ENCODE measurements around the gene PTPN11. TPM values are rescaled to one million over a fixed set of nuclear protein-coding genes. Genes with fewer than 3 reads are reported as not detected.

Gene PTPN11
- total RNA-seq, 1 experiment from 2014 or later, result 181 TPM

DNA sequence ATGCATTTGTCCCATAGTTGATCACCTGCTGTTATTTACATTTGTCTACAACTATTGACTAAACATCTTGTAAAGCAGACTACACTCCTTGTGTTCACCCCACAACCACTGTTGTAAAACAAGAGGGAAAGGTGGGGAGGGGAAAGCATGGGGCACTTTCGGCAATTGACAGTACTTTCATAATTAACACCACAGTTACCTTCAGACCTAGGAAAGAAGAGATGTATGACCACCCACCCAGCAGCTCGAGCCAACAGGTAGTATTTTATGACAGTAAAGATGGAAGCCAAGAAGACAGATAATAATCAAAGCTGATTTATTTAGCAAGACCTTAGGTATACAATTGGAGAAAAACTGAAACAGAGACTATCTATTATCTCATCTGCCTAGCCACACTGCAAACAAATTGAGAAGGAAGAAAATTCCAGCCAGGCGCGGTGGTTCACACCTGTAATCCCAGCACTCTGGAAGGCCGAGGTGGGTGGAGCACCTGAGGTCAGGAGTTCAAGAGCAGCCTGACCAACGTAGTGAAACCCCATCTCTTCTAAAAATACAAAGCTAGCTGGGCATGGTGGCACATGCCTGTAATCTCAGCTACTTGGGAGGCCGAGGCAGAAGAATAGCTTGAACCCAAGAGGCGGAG, 47.8 kb upstream of the PTPN11 start:
- Histone ChIP-seq H3K9me2 (ENCODE audit: insufficient read depth) (no peaks in the 10 kb centered on the region), H3K9ac (ENCODE audit: low read length) (no peak overlapping the region), H3K27ac (ENCODE audit: low read depth, low read length) (no peak overlapping the region), H3K4me2 (ENCODE audit: low read length) (peak overlapping the region; percentile 36), H4K20me1 (ENCODE audit: insufficient read depth) (no peaks in the 10 kb centered on the region), H3K27me3 (ENCODE audit: insufficient read depth, low read length) (no peaks in the 10 kb centered on the region), H3K36me3 (ENCODE audit: control insufficient read depth in 1 of 2, insufficient read depth in 2 of 2, low read length in 2 of 2) (no peaks in the 10 kb centered on the region), H2AFZ (ENCODE audit: low read depth, low read length, poor library complexity, severe bottlenecking) (no peak overlapping the region), H3K4me3 (replicated peaks in 1 of 2; ENCODE audit: low read depth in 1 of 2, low read length in 2 of 2) (no peak overlapping the region), H3K79me2 (ENCODE audit: insufficient read depth, low read length) (peaks cover 32% of the 10 kb centered on the region), H3K4me1 (ENCODE audit: control insufficient read depth in 1 of 2, insufficient read depth in 2 of 2, low read length in 2 of 2) (peaks cover 7 to 14% of the 10 kb centered on the region in 2 experiments; a peak in 3 of 4 replicates), H3K9me3 (ENCODE audit: control insufficient read depth in 1 of 2, insufficient read depth in 1 of 2, low read depth in 1 of 2, low read length in 2 of 2) (no peaks in the 10 kb centered on the region)
- no peak for TF ChIP-seq SP1 (IDR thresholded peaks at IDR 0.05; ENCODE audit: low read depth)
- TF ChIP-seq ZFX (IDR thresholded peaks at IDR 0.05), result no peak
- no peak for TF ChIP-seq JUND (IDR thresholded peaks at IDR 0.05)
- no peak for TF ChIP-seq POLR2A (IDR thresholded peaks at IDR 0.05; ENCODE audit: borderline replicate concordance, extremely low read depth, insufficient read depth, insufficient read length)
- TF ChIP-seq YY1 (IDR thresholded peaks at IDR 0.05; ENCODE audit: extremely low read depth, insufficient replicate concordance, low read depth, low read length), result no peak
- TF ChIP-seq EZH2phosphoT487 (IDR thresholded peaks at IDR 0.05; ENCODE audit: borderline replicate concordance), result no peak
- TF ChIP-seq, protein P1, sequence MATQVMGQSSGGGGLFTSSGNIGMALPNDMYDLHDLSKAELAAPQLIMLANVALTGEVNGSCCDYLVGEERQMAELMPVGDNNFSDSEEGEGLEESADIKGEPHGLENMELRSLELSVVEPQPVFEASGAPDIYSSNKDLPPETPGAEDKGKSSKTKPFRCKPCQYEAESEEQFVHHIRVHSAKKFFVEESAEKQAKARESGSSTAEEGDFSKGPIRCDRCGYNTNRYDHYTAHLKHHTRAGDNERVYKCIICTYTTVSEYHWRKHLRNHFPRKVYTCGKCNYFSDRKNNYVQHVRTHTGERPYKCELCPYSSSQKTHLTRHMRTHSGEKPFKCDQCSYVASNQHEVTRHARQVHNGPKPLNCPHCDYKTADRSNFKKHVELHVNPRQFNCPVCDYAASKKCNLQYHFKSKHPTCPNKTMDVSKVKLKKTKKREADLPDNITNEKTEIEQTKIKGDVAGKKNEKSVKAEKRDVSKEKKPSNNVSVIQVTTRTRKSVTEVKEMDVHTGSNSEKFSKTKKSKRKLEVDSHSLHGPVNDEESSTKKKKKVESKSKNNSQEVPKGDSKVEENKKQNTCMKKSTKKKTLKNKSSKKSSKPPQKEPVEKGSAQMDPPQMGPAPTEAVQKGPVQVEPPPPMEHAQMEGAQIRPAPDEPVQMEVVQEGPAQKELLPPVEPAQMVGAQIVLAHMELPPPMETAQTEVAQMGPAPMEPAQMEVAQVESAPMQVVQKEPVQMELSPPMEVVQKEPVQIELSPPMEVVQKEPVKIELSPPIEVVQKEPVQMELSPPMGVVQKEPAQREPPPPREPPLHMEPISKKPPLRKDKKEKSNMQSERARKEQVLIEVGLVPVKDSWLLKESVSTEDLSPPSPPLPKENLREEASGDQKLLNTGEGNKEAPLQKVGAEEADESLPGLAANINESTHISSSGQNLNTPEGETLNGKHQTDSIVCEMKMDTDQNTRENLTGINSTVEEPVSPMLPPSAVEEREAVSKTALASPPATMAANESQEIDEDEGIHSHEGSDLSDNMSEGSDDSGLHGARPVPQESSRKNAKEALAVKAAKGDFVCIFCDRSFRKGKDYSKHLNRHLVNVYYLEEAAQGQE (IDR thresholded peaks at IDR 0.05; ENCODE audit: low read depth), result no peak
- TF ChIP-seq, protein P2, sequence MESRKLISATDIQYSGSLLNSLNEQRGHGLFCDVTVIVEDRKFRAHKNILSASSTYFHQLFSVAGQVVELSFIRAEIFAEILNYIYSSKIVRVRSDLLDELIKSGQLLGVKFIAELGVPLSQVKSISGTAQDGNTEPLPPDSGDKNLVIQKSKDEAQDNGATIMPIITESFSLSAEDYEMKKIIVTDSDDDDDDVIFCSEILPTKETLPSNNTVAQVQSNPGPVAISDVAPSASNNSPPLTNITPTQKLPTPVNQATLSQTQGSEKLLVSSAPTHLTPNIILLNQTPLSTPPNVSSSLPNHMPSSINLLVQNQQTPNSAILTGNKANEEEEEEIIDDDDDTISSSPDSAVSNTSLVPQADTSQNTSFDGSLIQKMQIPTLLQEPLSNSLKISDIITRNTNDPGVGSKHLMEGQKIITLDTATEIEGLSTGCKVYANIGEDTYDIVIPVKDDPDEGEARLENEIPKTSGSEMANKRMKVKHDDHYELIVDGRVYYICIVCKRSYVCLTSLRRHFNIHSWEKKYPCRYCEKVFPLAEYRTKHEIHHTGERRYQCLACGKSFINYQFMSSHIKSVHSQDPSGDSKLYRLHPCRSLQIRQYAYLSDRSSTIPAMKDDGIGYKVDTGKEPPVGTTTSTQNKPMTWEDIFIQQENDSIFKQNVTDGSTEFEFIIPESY (IDR thresholded peaks at IDR 0.05; ENCODE audit: extremely low read depth, insufficient replicate concordance, low read length), result no peak
- TF ChIP-seq, protein P3, sequence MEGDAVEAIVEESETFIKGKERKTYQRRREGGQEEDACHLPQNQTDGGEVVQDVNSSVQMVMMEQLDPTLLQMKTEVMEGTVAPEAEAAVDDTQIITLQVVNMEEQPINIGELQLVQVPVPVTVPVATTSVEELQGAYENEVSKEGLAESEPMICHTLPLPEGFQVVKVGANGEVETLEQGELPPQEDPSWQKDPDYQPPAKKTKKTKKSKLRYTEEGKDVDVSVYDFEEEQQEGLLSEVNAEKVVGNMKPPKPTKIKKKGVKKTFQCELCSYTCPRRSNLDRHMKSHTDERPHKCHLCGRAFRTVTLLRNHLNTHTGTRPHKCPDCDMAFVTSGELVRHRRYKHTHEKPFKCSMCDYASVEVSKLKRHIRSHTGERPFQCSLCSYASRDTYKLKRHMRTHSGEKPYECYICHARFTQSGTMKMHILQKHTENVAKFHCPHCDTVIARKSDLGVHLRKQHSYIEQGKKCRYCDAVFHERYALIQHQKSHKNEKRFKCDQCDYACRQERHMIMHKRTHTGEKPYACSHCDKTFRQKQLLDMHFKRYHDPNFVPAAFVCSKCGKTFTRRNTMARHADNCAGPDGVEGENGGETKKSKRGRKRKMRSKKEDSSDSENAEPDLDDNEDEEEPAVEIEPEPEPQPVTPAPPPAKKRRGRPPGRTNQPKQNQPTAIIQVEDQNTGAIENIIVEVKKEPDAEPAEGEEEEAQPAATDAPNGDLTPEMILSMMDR (IDR thresholded peaks at IDR 0.05 in 2 of 3, conservative IDR thresholded peaks at IDR 0.05 in 1 of 3; ENCODE audit: borderline replicate concordance in 1 of 3, insufficient read depth in 1 of 3, low read depth in 2 of 3, low read length in 2 of 3), result no peak
- ChIA-PET RAD21 (ENCODE audit: low non-redundant PET in 1 of 2, low total read pairs in 2 of 2, uncharacterized antibody in 2 of 2, unreplicated experiment in 2 of 2) (no interaction called here), CTCF (no interaction called here), POLR2A (no interaction called here)
- ATAC-seq (no peak), DNase-seq (ENCODE audit: low read depth, low spot score) (no peak)
- intact Hi-C loops (cut with micrococcal nuclease), result no loop called here
- BruUV-seq (replicated peaks), result no TSS peak

Data from HCT116 (cell line).